ENCODE results near the gene CACNB2. TPM values are rescaled to one million over a fixed set of nuclear protein-coding genes. Genes with fewer than 3 reads are reported as not detected.

The CACNB2 gene
- total and polyA plus RNA-seq, 4 donors: 0.38 to 3.1 (median 0.83) TPM

GRCh38 chr10:18157881-18158280 is 17.7 kb downstream of the CACNB2 start:
- Histone ChIP-seq H3K9me3 (ENCODE audit: control insufficient read depth in 4 of 4, low read length in 3 of 4) (peaks cover 0 to 4% (median 2%) of the 10 kb centered on the region in 4 donors), H3K4me1 (ENCODE audit: control insufficient read depth in 4 of 4, insufficient read depth in 4 of 4, low read length in 3 of 4) (no peaks in the 10 kb centered on the region), H3K36me3 (ENCODE audit: control insufficient read depth in 4 of 4, insufficient read depth in 3 of 4, low read depth in 1 of 4, low read length in 3 of 4) (no peaks in the 10 kb centered on the region), H3K27ac (ENCODE audit: low read depth in 1 of 2, low read length in 2 of 2) (no peak overlapping the region), H3K27me3 (ENCODE audit: control insufficient read depth in 4 of 4, insufficient read depth in 4 of 4, low read length in 3 of 4) (peaks cover 0 to 3% (median 0%) of the 10 kb centered on the region in 4 donors), H3K9ac (ENCODE audit: low read depth in 1 of 2, low read length in 2 of 2) (no peak overlapping the region), H3K4me3 (ENCODE audit: low read depth in 1 of 3, low read length in 3 of 3) (no peak overlapping the region)
- DNase-seq (ENCODE audit: low spot score): no peak
- no peak for TF ChIP-seq SP1 (IDR thresholded peaks at IDR 0.05)
- TF ChIP-seq HNF4G (IDR thresholded peaks at IDR 0.05): no peak
- no peak for TF ChIP-seq NR2F2 (IDR thresholded peaks at IDR 0.05)
- no peak for TF ChIP-seq YY1 (IDR thresholded peaks at IDR 0.05)
- 83% methylated on average over 3 of the region's 3 CpGs for WGBS

GRCh38 chr10:18158773-18159265 is 18.6 kb downstream of the CACNB2 start:
- Histone ChIP-seq H3K9ac (ENCODE audit: low read depth in 1 of 2, low read length in 2 of 2) (no peak overlapping the region), H3K36me3 (ENCODE audit: control insufficient read depth in 4 of 4, insufficient read depth in 3 of 4, low read depth in 1 of 4, low read length in 3 of 4) (no peaks in the 10 kb centered on the region), H3K27me3 (ENCODE audit: control insufficient read depth in 4 of 4, insufficient read depth in 4 of 4, low read length in 3 of 4) (peaks cover 0 to 4% (median 0%) of the 10 kb centered on the region in 4 donors), H3K4me3 (ENCODE audit: low read depth in 1 of 3, low read length in 3 of 3) (no peak overlapping the region), H3K27ac (ENCODE audit: low read depth in 1 of 2, low read length in 2 of 2) (no peak overlapping the region), H3K4me1 (ENCODE audit: control insufficient read depth in 4 of 4, insufficient read depth in 4 of 4, low read length in 3 of 4) (no peaks in the 10 kb centered on the region), H3K9me3 (ENCODE audit: control insufficient read depth in 4 of 4, low read length in 3 of 4) (peaks cover 0 to 4% (median 2%) of the 10 kb centered on the region in 4 donors)
- 77% methylated on average over 2 of the region's 2 CpGs for WGBS
- TF ChIP-seq RXRA (IDR thresholded peaks at IDR 0.05): no peak
- TF ChIP-seq, protein P1, sequence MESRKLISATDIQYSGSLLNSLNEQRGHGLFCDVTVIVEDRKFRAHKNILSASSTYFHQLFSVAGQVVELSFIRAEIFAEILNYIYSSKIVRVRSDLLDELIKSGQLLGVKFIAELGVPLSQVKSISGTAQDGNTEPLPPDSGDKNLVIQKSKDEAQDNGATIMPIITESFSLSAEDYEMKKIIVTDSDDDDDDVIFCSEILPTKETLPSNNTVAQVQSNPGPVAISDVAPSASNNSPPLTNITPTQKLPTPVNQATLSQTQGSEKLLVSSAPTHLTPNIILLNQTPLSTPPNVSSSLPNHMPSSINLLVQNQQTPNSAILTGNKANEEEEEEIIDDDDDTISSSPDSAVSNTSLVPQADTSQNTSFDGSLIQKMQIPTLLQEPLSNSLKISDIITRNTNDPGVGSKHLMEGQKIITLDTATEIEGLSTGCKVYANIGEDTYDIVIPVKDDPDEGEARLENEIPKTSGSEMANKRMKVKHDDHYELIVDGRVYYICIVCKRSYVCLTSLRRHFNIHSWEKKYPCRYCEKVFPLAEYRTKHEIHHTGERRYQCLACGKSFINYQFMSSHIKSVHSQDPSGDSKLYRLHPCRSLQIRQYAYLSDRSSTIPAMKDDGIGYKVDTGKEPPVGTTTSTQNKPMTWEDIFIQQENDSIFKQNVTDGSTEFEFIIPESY (IDR thresholded peaks at IDR 0.05): no peak
- TF ChIP-seq SP1 (IDR thresholded peaks at IDR 0.05): no peak
- TF ChIP-seq FOXA2 (IDR thresholded peaks at IDR 0.05): no peak
- TF ChIP-seq REST (IDR thresholded peaks at IDR 0.05): no peak
- TF ChIP-seq, protein P2, sequence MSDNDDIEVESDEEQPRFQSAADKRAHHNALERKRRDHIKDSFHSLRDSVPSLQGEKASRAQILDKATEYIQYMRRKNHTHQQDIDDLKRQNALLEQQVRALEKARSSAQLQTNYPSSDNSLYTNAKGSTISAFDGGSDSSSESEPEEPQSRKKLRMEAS (IDR thresholded peaks at IDR 0.05): no peak
- no peak for TF ChIP-seq EGR1 (IDR thresholded peaks at IDR 0.05; ENCODE audit: low read depth in 2 of 2)
- TF ChIP-seq FOXA1 (IDR thresholded peaks at IDR 0.05): no peak
- TF ChIP-seq HNF4A (conservative IDR thresholded peaks at IDR 0.05): no peak
- no peak for TF ChIP-seq JUND (IDR thresholded peaks at IDR 0.05)
- no peak for TF ChIP-seq GABPA (IDR thresholded peaks at IDR 0.05 in 1 of 2, conservative IDR thresholded peaks at IDR 0.05 in 1 of 2)
- DNase-seq (ENCODE audit: low spot score): no peak

Data from liver (tissue), 9 donors.